ENCODE results near the gene PRDM15. TPM values are rescaled to one million over a fixed set of nuclear protein-coding genes. Genes with fewer than 3 reads are reported as not detected.

PRDM15 gene
- total and polyA plus RNA-seq, 9 donors = 3.8 to 6.8 (median 5.5) TPM

- Histone ChIP-seq H3K36me3 (ENCODE audit: control insufficient read depth, insufficient read depth, low read length) (peaks cover 24% of the 10 kb centered on the region), H3K4me3 (ENCODE audit: low read length) (no peak overlapping the region), H3K27me3 (ENCODE audit: control insufficient read depth, insufficient read depth, low read length) (no peaks in the 10 kb centered on the region), H3K4me1 (ENCODE audit: control insufficient read depth, insufficient read depth, low read length) (peaks cover 13% of the 10 kb centered on the region), H3K9me3 (replicated peaks; ENCODE audit: control insufficient read depth, low read depth, low read length) (no peaks in the 10 kb centered on the region), H3K27ac (ENCODE audit: low read length) (no peak overlapping the region)
- DNase-seq = peak; percentile 46
- 62% methylated on average over 3 of the region's 7 CpGs for WGBS (ENCODE audit: insufficient coverage)
These were observed 41.9 kb upstream of the PRDM15 start for GRCh38 chr21:41921021-41921420.

- Histone ChIP-seq H3K9me3 (replicated peaks; ENCODE audit: control insufficient read depth, low read depth, low read length) (no peaks in the 10 kb centered on the region), H3K27ac (ENCODE audit: low read length) (no peak overlapping the region), H3K27me3 (ENCODE audit: control insufficient read depth, insufficient read depth, low read length) (no peaks in the 10 kb centered on the region), H3K4me1 (ENCODE audit: control insufficient read depth, insufficient read depth, low read length) (peaks cover 7% of the 10 kb centered on the region), H3K4me3 (ENCODE audit: low read length) (no peak overlapping the region), H3K36me3 (ENCODE audit: control insufficient read depth, insufficient read depth, low read length) (peaks cover 28% of the 10 kb centered on the region)
- DNase-seq = no peak
- WGBS (ENCODE audit: insufficient coverage) = no CpG with 5 or more reads among the region's 5 CpGs
These were observed 41.3 kb upstream of the PRDM15 start for GRCh38 chr21:41920476-41920875.

- Histone ChIP-seq H3K27ac (ENCODE audit: low read length) (no peak overlapping the region), H3K4me3 (ENCODE audit: low read length) (no peak overlapping the region), H3K9me3 (replicated peaks; ENCODE audit: control insufficient read depth, low read depth, low read length) (no peaks in the 10 kb centered on the region), H3K27me3 (ENCODE audit: control insufficient read depth, insufficient read depth, low read length) (no peaks in the 10 kb centered on the region), H3K36me3 (ENCODE audit: control insufficient read depth, insufficient read depth, low read length) (peaks cover 33% of the 10 kb centered on the region), H3K4me1 (ENCODE audit: control insufficient read depth, insufficient read depth, low read length) (peaks cover 4% of the 10 kb centered on the region)
- no peak for DNase-seq
- 91% methylated on average over 13 of the region's 15 CpGs for WGBS (ENCODE audit: insufficient coverage)
These were observed 40.7 kb upstream of the PRDM15 start for GRCh38 chr21:41919666-41920398.

- WGBS (ENCODE audit: insufficient coverage) = 94% methylated on average over 8 of the region's 15 CpGs
These were observed 39.6 kb upstream of the PRDM15 start for GRCh38 chr21:41918561-41919358.

GRCh38 chr21:41917531-41917930 is 38.4 kb upstream of the PRDM15 start:
- WGBS (ENCODE audit: insufficient coverage) = 100% methylated on average over 3 of the region's 4 CpGs
- H3K36me3 ChIP-seq (ENCODE audit: control insufficient read depth, insufficient read depth, low read length) = peaks cover 47% of the 10 kb centered on the region
- DNase-seq = no peak

More at GRCh38 chr21:41918561-41919358, 39.6 kb upstream of the PRDM15 start:
- peaks cover 3% of the 10 kb centered on the region for H3K4me1 ChIP-seq (ENCODE audit: control insufficient read depth, insufficient read depth, low read length)
- H3K4me3 ChIP-seq (ENCODE audit: low read length) = no peak overlapping the region
- H3K36me3 ChIP-seq (ENCODE audit: control insufficient read depth, insufficient read depth, low read length) = peaks cover 41% of the 10 kb centered on the region
- no peaks in the 10 kb centered on the region for H3K9me3 ChIP-seq (replicated peaks; ENCODE audit: control insufficient read depth, low read depth, low read length)
- no peak overlapping the region for H3K27ac ChIP-seq (ENCODE audit: low read length)
- H3K27me3 ChIP-seq (ENCODE audit: control insufficient read depth, insufficient read depth, low read length) = no peaks in the 10 kb centered on the region
- no peak for DNase-seq

GRCh38 chr21:41916888-41917433 is 37.8 kb upstream of the PRDM15 start:
- DNase-seq = no peak
- H3K4me3 ChIP-seq (ENCODE audit: low read length) = no peak overlapping the region
- no peaks in the 10 kb centered on the region for H3K27me3 ChIP-seq (ENCODE audit: control insufficient read depth, insufficient read depth, low read length)
- no peak overlapping the region for H3K27ac ChIP-seq (ENCODE audit: low read length)
- 60% methylated on average over 1 of the region's 3 CpGs for WGBS (ENCODE audit: insufficient coverage)
- no peaks in the 10 kb centered on the region for H3K4me1 ChIP-seq (ENCODE audit: control insufficient read depth, insufficient read depth, low read length)
- H3K36me3 ChIP-seq (ENCODE audit: control insufficient read depth, insufficient read depth, low read length) = peaks cover 49% of the 10 kb centered on the region
- H3K9me3 ChIP-seq (replicated peaks; ENCODE audit: control insufficient read depth, low read depth, low read length) = no peaks in the 10 kb centered on the region

More at GRCh38 chr21:41917531-41917930, 38.4 kb upstream of the PRDM15 start:
- Histone ChIP-seq H3K4me3 (ENCODE audit: low read length) (no peak overlapping the region), H3K27ac (ENCODE audit: low read length) (no peak overlapping the region), H3K4me1 (ENCODE audit: control insufficient read depth, insufficient read depth, low read length) (no peaks in the 10 kb centered on the region), H3K9me3 (replicated peaks; ENCODE audit: control insufficient read depth, low read depth, low read length) (no peaks in the 10 kb centered on the region), H3K27me3 (ENCODE audit: control insufficient read depth, insufficient read depth, low read length) (no peaks in the 10 kb centered on the region)

- no peak overlapping the region for H3K27ac ChIP-seq (ENCODE audit: low read length)
- WGBS (ENCODE audit: insufficient coverage) = 78% methylated on average over 6 of the region's 6 CpGs
- H3K36me3 ChIP-seq (ENCODE audit: control insufficient read depth, insufficient read depth, low read length) = peaks cover 55% of the 10 kb centered on the region
- no peak overlapping the region for H3K4me3 ChIP-seq (ENCODE audit: low read length)
- H3K4me1 ChIP-seq (ENCODE audit: control insufficient read depth, insufficient read depth, low read length) = no peaks in the 10 kb centered on the region
- no peaks in the 10 kb centered on the region for H3K9me3 ChIP-seq (replicated peaks; ENCODE audit: control insufficient read depth, low read depth, low read length)
- DNase-seq = no peak
- H3K27me3 ChIP-seq (ENCODE audit: control insufficient read depth, insufficient read depth, low read length) = no peaks in the 10 kb centered on the region
These were observed 35.8 kb upstream of the PRDM15 start for GRCh38 chr21:41914965-41915364.

GRCh38 chr21:41914358-41914757 is 35.2 kb upstream of the PRDM15 start:
- DNase-seq = no peak
- Histone ChIP-seq H3K27me3 (ENCODE audit: control insufficient read depth, insufficient read depth, low read length) (no peaks in the 10 kb centered on the region), H3K27ac (ENCODE audit: low read length) (no peak overlapping the region), H3K36me3 (ENCODE audit: control insufficient read depth, insufficient read depth, low read length) (peaks cover 55% of the 10 kb centered on the region), H3K4me1 (ENCODE audit: control insufficient read depth, insufficient read depth, low read length) (no peaks in the 10 kb centered on the region), H3K9me3 (replicated peaks; ENCODE audit: control insufficient read depth, low read depth, low read length) (no peaks in the 10 kb centered on the region), H3K4me3 (ENCODE audit: low read length) (no peak overlapping the region)
- 93% methylated on average over 11 of the region's 12 CpGs for WGBS (ENCODE audit: insufficient coverage)

- Histone ChIP-seq H3K27me3 (ENCODE audit: control insufficient read depth, insufficient read depth, low read length) (no peaks in the 10 kb centered on the region), H3K4me1 (ENCODE audit: control insufficient read depth, insufficient read depth, low read length) (no peaks in the 10 kb centered on the region), H3K27ac (ENCODE audit: low read length) (no peak overlapping the region), H3K36me3 (ENCODE audit: control insufficient read depth, insufficient read depth, low read length) (peaks cover 51% of the 10 kb centered on the region), H3K4me3 (ENCODE audit: low read length) (no peak overlapping the region), H3K9me3 (replicated peaks; ENCODE audit: control insufficient read depth, low read depth, low read length) (no peaks in the 10 kb centered on the region)
- DNase-seq = no peak
- 88% methylated on average over 4 of the region's 9 CpGs for WGBS (ENCODE audit: insufficient coverage)
These were observed 34.1 kb upstream of the PRDM15 start for GRCh38 chr21:41913230-41913629.

GRCh38 chr21:41908829-41909228 is 29.7 kb upstream of the PRDM15 start:
- no peak for DNase-seq
- Histone ChIP-seq H3K36me3 (ENCODE audit: control insufficient read depth, insufficient read depth, low read length) (peaks cover 45% of the 10 kb centered on the region), H3K27ac (ENCODE audit: low read length) (no peak overlapping the region), H3K9me3 (replicated peaks; ENCODE audit: control insufficient read depth, low read depth, low read length) (no peaks in the 10 kb centered on the region), H3K4me1 (ENCODE audit: control insufficient read depth, insufficient read depth, low read length) (no peaks in the 10 kb centered on the region), H3K4me3 (ENCODE audit: low read length) (no peak overlapping the region), H3K27me3 (ENCODE audit: control insufficient read depth, insufficient read depth, low read length) (no peaks in the 10 kb centered on the region)
- no CpG with 5 or more reads among the region's 3 CpGs for WGBS (ENCODE audit: insufficient coverage)

Data from muscle of leg (tissue), 11 donors.